WTC11 (cell line): ENCODE data around the gene PKD2L1. TPM values are rescaled to one million over a fixed set of nuclear protein-coding genes. Genes with fewer than 3 reads are reported as not detected.
"Not testable (repeated sequence)": the region's sequence is repeated elsewhere in the genome, so short reads cannot be mapped to it uniquely, and the experiment has no call there.

ENCODE experiments used
- ATAC-seq: fragments of 200-7000 bp; cut with Tn5 transposase; 2 replicates; pipeline ENCODE4 v1.10.0; 2021; ENCODE audit warnings: mild to moderate bottlenecking, moderate library complexity
- CTCF ChIA-PET: fragments of 300-600 bp; sonication (Branson Sonifier 250); formaldehyde crosslinking; loops from one replicate; lab custom pipeline; 2021; ENCODE audit warnings: antibody characterized with exemption; lab: Charles Lee
- POLR2A ChIA-PET: fragments of 350-600 bp; sonication (Branson Sonifier 250); formaldehyde crosslinking; loops from one replicate; lab custom pipeline; 2021; ENCODE audit warnings: antibody characterized with exemption; lab: Charles Lee
- DNase-seq: peaks from one replicate; pipeline ENCODE4 v3.0.0; 2021; ENCODE audit warnings: low spot score
- H3K27ac Mint-ChIP-seq: 2 replicates; pipeline ENCODE4 v1.8.0; 2021; ENCODE audit warnings: mixed read lengths
- H3K27me3 Mint-ChIP-seq: 2 replicates; pipeline ENCODE4 v1.8.0; 2021; ENCODE audit warnings: low read depth, mild to moderate bottlenecking, moderate library complexity, mixed read lengths
- H3K36me3 Mint-ChIP-seq: 2 replicates; pipeline ENCODE4 v1.8.0; 2021; ENCODE audit warnings: mixed read lengths
- H3K4me1 Mint-ChIP-seq: 2 replicates; pipeline ENCODE4 v1.8.0; 2022; ENCODE audit warnings: mixed read lengths
- H3K4me3 Mint-ChIP-seq: 2 replicates; pipeline ENCODE4 v1.8.0; 2021; ENCODE audit warnings: mild to moderate bottlenecking, moderate library complexity, mixed read lengths
- H3K9me3 Mint-ChIP-seq: 2 replicates; pipeline ENCODE4 v1.8.0; 2021; ENCODE audit warnings: mixed read lengths
- AR ChIP-seq: fragments of 250-450 bp; sonication (Bioruptor Pico); IDR thresholded peaks from 2 replicates; pipeline ENCODE4 v1.9.0; 2021; ENCODE audit warnings: mild to moderate bottlenecking
- ELF4 ChIP-seq: sonication (generic); formaldehyde crosslinking; IDR thresholded peaks from 2 replicates; pipeline ENCODE4 v1.8.1; 2022; ENCODE audit warnings: low read depth, mild to moderate bottlenecking, moderate library complexity, missing genetic modification reagents
- ETV6 ChIP-seq: sonication (generic); formaldehyde crosslinking; IDR thresholded peaks from 2 replicates; pipeline ENCODE4 v1.8.1; 2022; ENCODE audit warnings: mild to moderate bottlenecking, missing genetic modification reagents
- GABPB1 ChIP-seq: sonication (generic); formaldehyde crosslinking; IDR thresholded peaks from 2 replicates; pipeline ENCODE4 v1.8.1; 2023; ENCODE audit warnings: mild to moderate bottlenecking, missing genetic modification reagents
- HMGA2 ChIP-seq: fragments of 250-450 bp; sonication (Bioruptor Pico); IDR thresholded peaks from 2 replicates; pipeline ENCODE4 v1.4.0; 2021; ENCODE audit warnings: mild to moderate bottlenecking, moderate library complexity
- NFE2L1 ChIP-seq: sonication (generic); formaldehyde crosslinking; IDR thresholded peaks from 2 replicates; pipeline ENCODE4 v1.8.1; 2023; ENCODE audit warnings: missing genetic modification reagents
- NFYB ChIP-seq: sonication (generic); formaldehyde crosslinking; conservative IDR thresholded peaks from 2 replicates; pipeline ENCODE4 v1.8.0; 2022; ENCODE audit warnings: low read depth, missing genetic modification reagents
- PRRX2 ChIP-seq: fragments of 250-450 bp; sonication (Bioruptor Pico); IDR thresholded peaks from 2 replicates; pipeline ENCODE4 v1.8.0; 2021; ENCODE audit warnings: mild to moderate bottlenecking
- SOX15 ChIP-seq: fragments of 250-450 bp; sonication (Bioruptor Pico); IDR thresholded peaks from 2 replicates; pipeline ENCODE4 v1.9.0; 2021; ENCODE audit warnings: mild to moderate bottlenecking
- USF2 ChIP-seq: sonication (generic); formaldehyde crosslinking; IDR thresholded peaks from 2 replicates; pipeline ENCODE4 v1.8.1; 2023; ENCODE audit warnings: mild to moderate bottlenecking, missing genetic modification reagents, moderate library complexity
- ZNF138 ChIP-seq: sonication (generic); formaldehyde crosslinking; conservative IDR thresholded peaks from 2 replicates; pipeline ENCODE4 v1.8.1; 2022; ENCODE audit warnings: mild to moderate bottlenecking, moderate library complexity, missing genetic modification reagents
- ZNF263 ChIP-seq: sonication (generic); formaldehyde crosslinking; IDR thresholded peaks from 2 replicates; pipeline ENCODE4 v1.8.1; 2022; ENCODE audit warnings: low read depth, mild to moderate bottlenecking, moderate library complexity, missing genetic modification reagents
- ZNF317 ChIP-seq: sonication (generic); formaldehyde crosslinking; IDR thresholded peaks from 2 replicates; pipeline ENCODE4 v1.8.1; 2023; ENCODE audit warnings: low read depth, mild to moderate bottlenecking, moderate library complexity, missing genetic modification reagents, borderline replicate concordance
- total RNA-seq: library from RNA; stranded (reverse); gene quantifications from 3 replicates; pipeline ENCODE4 v1.2.3, GENCODE V29; 2021
- TF ChIP-seq, protein P1 (sequence below): sonication (generic); formaldehyde crosslinking; IDR thresholded peaks from 2 replicates; pipeline ENCODE4 v1.8.1; 2022; ENCODE audit warnings: low read depth, missing genetic modification reagents, borderline replicate concordance
- TF ChIP-seq, protein P2 (sequence below): sonication (generic); formaldehyde crosslinking; IDR thresholded peaks from 2 replicates; pipeline ENCODE4 v1.8.0; 2022; ENCODE audit warnings: mild to moderate bottlenecking, missing genetic modification reagents
- TF ChIP-seq, protein P3 (sequence below): sonication (generic); formaldehyde crosslinking; IDR thresholded peaks from 2 replicates; pipeline ENCODE4 v1.8.0; 2022; ENCODE audit warnings: missing genetic modification reagents

The PKD2L1 gene
- total RNA-seq, 1 experiment from 2014 or later, result not detected

- Mint-ChIP-seq H3K9me3 (peaks cover 28% of the 10 kb centered on the region), H3K4me1 (peaks cover 24% of the 10 kb centered on the region), H3K4me3 (no peak overlapping the region), H3K27me3 (peaks cover 18% of the 10 kb centered on the region), H3K36me3 (peaks cover 20% of the 10 kb centered on the region), H3K27ac (no peak overlapping the region)
- CTCF ChIA-PET, result interaction anchor here (1.5 kb wide), 1 partner anchor 212 kb away, joined by 3 read pairs; no protein-coding TSS in a partner anchor
- POLR2A ChIA-PET, result no interaction called here
- TF ChIP-seq, protein P1, sequence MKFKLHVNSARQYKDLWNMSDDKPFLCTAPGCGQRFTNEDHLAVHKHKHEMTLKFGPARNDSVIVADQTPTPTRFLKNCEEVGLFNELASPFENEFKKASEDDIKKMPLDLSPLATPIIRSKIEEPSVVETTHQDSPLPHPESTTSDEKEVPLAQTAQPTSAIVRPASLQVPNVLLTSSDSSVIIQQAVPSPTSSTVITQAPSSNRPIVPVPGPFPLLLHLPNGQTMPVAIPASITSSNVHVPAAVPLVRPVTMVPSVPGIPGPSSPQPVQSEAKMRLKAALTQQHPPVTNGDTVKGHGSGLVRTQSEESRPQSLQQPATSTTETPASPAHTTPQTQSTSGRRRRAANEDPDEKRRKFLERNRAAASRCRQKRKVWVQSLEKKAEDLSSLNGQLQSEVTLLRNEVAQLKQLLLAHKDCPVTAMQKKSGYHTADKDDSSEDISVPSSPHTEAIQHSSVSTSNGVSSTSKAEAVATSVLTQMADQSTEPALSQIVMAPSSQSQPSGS (CRISPR knock-in tag), result no peak
- TF ChIP-seq, protein P2, sequence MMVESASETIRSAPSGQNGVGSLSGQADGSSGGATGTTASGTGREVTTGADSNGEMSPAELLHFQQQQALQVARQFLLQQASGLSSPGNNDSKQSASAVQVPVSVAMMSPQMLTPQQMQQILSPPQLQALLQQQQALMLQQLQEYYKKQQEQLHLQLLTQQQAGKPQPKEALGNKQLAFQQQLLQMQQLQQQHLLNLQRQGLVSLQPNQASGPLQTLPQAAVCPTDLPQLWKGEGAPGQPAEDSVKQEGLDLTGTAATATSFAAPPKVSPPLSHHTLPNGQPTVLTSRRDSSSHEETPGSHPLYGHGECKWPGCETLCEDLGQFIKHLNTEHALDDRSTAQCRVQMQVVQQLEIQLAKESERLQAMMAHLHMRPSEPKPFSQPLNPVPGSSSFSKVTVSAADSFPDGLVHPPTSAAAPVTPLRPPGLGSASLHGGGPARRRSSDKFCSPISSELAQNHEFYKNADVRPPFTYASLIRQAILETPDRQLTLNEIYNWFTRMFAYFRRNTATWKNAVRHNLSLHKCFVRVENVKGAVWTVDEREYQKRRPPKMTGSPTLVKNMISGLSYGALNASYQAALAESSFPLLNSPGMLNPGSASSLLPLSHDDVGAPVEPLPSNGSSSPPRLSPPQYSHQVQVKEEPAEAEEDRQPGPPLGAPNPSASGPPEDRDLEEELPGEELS (CRISPR knock-in tag), result no peak
- DNase-seq (no peak), ATAC-seq (peak; percentile 25; the same call in 1 of the 2 replicates)
Observed at GRCh38 chr10:100297242-100297641, 32.8 kb downstream of the PKD2L1 start.

- Mint-ChIP-seq H3K27me3 (peaks cover 14% of the 10 kb centered on the region), H3K36me3 (no peaks in the 10 kb centered on the region), H3K27ac (no peak overlapping the region), H3K9me3 (no peaks in the 10 kb centered on the region), H3K4me3 (no peak overlapping the region)
- ATAC-seq, result no peak
- TF ChIP-seq ETV6 (CRISPR knock-in tag) (no peak), USF2 (CRISPR knock-in tag) (no peak), PRRX2 (no peak)
- TF ChIP-seq, all 79 proteins: peak for 0
- peaks cover 8% of the 10 kb centered on the region for H3K4me1 Mint-ChIP-seq
- DNase-seq, result no peak
- CTCF ChIA-PET, result no interaction called here
- POLR2A ChIA-PET, result no interaction called here
Observed at GRCh38 chr10:100293066-100293465, 37.0 kb downstream of the PKD2L1 start.

DNA sequence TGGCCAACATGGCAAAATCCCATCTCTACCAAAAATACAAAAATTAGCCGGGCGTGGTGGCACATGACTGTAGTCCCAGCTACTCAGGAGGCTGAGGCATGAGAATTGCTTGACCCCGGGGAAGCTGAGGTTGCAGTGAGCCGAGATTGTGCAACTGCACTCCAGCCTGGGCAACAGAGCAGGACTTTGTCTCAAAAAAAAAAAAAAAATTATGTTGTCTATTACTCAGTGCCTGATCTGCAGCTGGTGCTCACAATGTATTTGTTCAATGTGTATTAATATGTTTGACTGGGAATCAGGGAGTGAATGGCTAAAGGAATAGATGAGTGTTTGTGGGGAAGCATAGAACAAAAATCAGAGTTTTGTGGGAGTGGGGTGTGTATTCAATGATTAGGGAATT lies 37.7 kb downstream of the PKD2L1 start:
- POLR2A ChIA-PET, H3K4me1 Mint-ChIP-seq, H3K4me3 Mint-ChIP-seq, DNase-seq, H3K9me3 Mint-ChIP-seq: not testable (repeated sequence)
- H3K27me3 Mint-ChIP-seq, result peaks cover 18% of the 10 kb centered on the region
- peak; percentile 56; the same call in 1 of the 2 replicates for TF ChIP-seq GABPB1
- TF ChIP-seq, all 79 proteins: peak for 1; not testable (repeated sequence) for 78
- CTCF ChIA-PET, result interaction anchor here (1.2 kb wide), 1 partner anchor 216 kb away, joined by 3 read pairs; no protein-coding TSS in a partner anchor
- ATAC-seq, H3K27ac Mint-ChIP-seq, H3K36me3 Mint-ChIP-seq: not testable (repeated sequence)

DNA sequence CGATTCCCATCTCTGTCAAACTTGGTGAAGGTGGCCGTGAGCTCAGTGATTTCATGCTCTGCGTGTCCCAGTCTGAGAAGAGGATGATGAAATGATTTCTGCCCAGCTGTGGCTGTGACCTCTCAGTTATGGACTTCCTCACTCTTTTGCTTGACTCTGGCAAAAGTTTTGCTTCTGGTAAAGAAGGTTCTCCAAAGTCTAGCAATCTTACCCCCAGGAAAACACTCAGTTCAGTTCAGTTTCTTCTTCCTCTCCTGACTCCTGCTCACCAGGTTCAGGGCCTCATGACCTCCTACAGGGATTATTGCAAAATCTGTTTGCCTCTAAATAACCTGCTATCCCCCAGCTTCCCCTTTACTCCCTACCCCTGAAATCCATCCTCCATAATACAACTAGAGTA lies 38.7 kb downstream of the PKD2L1 start:
- H3K4me3 Mint-ChIP-seq, result no peak overlapping the region
- H3K27ac Mint-ChIP-seq, result no peak overlapping the region
- H3K4me1 Mint-ChIP-seq, result peaks cover 8% of the 10 kb centered on the region
- TF ChIP-seq NFYB (CRISPR knock-in tag), result no peak
- no peak for TF ChIP-seq ELF4 (CRISPR knock-in tag)
- TF ChIP-seq AR (CRISPR knock-in tag), result no peak
- TF ChIP-seq ZNF317, result no peak
- TF ChIP-seq NFE2L1, result no peak
- TF ChIP-seq, protein P3, sequence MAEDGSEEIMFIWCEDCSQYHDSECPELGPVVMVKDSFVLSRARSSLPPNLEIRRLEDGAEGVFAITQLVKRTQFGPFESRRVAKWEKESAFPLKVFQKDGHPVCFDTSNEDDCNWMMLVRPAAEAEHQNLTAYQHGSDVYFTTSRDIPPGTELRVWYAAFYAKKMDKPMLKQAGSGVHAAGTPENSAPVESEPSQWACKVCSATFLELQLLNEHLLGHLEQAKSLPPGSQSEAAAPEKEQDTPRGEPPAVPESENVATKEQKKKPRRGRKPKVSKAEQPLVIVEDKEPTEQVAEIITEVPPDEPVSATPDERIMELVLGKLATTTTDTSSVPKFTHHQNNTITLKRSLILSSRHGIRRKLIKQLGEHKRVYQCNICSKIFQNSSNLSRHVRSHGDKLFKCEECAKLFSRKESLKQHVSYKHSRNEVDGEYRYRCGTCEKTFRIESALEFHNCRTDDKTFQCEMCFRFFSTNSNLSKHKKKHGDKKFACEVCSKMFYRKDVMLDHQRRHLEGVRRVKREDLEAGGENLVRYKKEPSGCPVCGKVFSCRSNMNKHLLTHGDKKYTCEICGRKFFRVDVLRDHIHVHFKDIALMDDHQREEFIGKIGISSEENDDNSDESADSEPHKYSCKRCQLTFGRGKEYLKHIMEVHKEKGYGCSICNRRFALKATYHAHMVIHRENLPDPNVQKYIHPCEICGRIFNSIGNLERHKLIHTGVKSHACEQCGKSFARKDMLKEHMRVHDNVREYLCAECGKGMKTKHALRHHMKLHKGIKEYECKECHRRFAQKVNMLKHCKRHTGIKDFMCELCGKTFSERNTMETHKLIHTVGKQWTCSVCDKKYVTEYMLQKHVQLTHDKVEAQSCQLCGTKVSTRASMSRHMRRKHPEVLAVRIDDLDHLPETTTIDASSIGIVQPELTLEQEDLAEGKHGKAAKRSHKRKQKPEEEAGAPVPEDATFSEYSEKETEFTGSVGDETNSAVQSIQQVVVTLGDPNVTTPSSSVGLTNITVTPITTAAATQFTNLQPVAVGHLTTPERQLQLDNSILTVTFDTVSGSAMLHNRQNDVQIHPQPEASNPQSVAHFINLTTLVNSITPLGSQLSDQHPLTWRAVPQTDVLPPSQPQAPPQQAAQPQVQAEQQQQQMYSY (CRISPR knock-in tag), result no peak
- TF ChIP-seq ZNF263, result no peak
- TF ChIP-seq SOX15 (CRISPR knock-in tag), result no peak
- no peak for TF ChIP-seq HMGA2 (CRISPR knock-in tag)
- TF ChIP-seq ZNF138 (CRISPR knock-in tag), result no peak
- ATAC-seq (no peak), DNase-seq (no peak)
- ChIA-PET POLR2A (no interaction called here), CTCF (interaction anchor here (1.2 kb wide), 1 partner anchor 217 kb away, joined by 3 read pairs; no protein-coding TSS in a partner anchor)
- H3K27me3 Mint-ChIP-seq, result peaks cover 14% of the 10 kb centered on the region
- no peaks in the 10 kb centered on the region for H3K9me3 Mint-ChIP-seq
- H3K36me3 Mint-ChIP-seq, result no peaks in the 10 kb centered on the region
